Measurements from ENCODE around the gene FTO.
A peak's percentile ranks its signal among the peaks of the same experiment; 100 is the strongest.
"Not testable (repeated sequence)": the region's sequence is repeated elsewhere in the genome, so short reads cannot be mapped to it uniquely, and the experiment has no call there.

The FTO gene

DNA sequence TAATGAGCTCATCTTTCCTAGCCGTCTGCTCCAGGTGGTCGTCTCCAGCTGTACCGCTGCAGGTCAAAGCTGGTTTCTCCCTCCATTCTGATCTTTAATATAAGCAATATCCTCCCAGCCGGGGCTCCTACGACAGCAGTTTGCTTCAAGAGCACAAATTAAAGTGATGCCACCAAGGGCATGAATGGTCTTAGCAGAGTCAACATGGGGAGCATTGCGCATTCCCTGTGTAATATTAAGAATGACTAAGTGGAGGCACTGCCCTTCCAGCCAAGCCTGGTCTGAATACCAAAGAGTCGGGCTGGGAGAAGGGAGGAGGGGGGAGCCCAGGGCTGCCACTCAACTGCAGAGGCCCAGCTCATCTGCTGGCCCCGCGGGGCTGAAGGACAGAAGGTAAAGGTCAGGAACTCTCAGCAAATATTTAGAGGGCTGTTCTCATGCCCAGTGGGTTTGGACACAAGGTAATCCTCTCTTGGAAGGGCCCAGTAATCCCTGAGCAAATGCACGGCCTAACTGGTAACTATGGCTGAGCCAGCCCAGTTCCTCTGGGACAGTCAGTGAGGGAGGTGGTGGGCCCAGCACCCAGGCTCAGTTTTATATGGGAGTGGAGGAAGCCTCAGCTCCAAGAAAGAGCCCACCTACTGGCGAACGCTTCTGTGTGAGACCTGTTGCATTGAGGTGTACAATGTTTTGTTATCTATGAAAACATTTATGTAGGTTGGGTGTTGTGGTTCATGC, 461.4 kb downstream of the FTO start:
- no peak for DNase-seq

- no peak for DNase-seq
Observed at GRCh38 chr16:54165912-54166865, 462.2 kb downstream of the FTO start.

DNA sequence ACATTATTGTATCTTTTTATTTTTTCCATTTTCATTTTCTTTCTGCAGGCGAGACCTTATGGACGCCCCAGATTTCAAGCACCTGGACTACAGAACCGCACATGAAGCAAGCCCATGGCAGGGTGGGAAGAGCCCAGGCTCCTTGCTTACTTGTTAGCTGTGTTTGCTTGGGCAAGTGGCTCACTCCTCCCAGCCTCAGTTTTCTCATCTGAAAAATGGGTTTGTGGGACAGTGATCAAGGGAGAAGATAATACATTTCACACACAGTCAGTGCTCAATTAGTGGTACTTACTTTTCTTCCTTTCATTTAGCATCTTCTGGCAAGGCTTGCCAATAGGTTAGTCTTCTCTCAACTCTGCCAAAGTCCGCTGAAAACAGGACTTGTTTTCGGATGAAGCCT, 465.2 kb downstream of the FTO start:
- no peak for DNase-seq

DNA sequence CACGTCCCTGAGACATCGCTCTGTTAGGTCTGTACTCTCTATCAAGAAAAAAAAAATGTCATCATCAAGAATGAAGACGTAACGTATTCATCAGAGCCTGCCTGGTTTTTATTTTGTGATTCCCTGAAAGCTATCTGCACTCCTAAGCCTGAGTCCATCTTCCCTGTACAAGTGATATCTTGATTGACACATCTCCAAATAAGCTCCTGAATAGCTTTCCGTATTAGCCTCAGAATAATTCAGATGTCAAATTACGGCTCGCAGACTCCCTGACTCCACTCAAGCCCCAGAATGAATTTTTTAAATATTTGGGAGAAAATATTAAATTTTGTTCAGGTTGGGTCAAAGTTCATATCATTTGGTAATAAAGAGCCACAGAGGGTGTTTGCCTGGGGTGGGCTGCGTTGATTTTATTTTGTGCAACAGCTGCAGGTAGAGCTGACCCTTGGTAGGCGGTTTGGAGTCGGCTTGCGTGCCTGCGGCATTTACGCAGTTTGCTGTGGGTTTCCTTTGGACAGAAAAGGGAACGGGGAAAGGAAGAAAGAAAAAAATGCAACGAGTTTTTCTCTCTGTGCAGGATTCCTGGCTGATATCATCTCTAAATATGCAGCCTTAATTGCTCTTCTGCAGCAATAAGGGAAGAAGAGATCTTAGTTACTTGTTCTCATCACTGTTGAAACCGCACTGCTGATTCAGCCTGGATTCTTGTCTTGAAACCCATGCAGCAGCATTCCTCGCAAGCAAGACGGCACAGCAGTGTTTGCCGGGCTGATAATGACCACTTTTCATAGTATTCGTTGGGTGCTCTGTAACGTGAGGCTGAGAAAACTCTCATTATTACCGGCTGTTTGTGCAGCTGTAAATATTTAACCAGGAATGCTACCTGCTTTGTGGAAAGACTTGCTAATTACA, 467.9 kb downstream of the FTO start:
- peak in 3 of 4 experiments; percentile 3 to 21 (median 9) for DNase-seq

- no peak for DNase-seq
Observed at GRCh38 chr16:54173490-54173889, 469.5 kb downstream of the FTO start.

DNA sequence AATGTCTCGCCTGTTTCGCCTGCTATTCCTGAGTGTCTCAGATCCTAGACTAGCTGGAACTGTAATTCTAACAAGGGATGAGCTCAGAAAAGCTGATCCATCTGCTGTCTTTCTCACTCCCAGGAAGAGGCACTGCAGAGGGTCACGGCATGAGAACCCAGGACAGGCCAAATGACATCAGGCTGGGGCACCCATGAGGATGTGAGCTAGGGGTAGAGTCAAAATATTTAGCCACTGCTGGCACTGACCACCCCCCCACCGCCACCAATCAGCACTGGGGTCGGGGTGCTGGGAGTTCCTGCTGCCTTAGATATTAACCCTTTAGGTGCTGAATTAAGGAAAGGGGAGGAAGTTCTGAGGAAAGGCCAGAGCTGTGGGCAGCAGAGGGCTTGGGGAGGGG, 470.2 kb downstream of the FTO start:
- no peak for DNase-seq

DNA sequence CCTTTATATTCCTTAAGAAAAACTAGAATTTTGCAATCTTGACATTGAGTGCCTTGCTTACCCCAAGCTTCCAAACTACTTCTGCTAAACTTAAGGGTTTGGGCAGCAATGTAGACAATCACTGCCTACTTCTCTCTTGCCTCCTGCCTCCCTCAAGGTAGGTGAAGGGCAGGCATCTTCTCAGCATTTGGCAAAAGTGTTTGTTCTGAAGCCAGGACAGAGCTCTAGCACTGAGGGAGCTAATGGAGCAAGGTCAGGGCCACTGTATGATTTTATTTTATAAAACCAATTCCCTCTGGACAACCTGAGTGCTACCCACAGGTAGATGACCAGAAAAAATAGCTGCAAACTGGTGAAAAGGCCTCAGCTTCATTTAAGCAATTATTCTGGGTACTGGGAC, 470.8 kb downstream of the FTO start:
- no peak for DNase-seq

DNA sequence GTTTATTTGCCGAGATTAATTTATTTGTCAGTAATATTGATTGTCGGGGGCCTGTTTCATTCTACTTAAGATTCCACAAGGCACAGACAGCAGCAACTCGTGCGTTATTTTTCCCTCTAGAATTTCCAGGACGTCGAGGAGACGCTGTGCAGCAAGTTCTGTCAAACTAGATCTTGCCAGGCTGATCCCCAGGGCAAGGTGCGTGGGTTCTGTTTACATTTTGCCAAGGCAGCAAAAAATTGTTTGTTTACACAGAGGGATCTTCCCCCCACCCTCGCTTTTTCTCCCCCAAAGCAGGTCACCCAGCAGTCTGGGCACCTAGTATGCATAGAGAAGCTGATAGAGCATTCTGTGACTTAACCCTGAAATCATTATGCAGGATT, 471.2 kb downstream of the FTO start:
- no peak for DNase-seq

DNA sequence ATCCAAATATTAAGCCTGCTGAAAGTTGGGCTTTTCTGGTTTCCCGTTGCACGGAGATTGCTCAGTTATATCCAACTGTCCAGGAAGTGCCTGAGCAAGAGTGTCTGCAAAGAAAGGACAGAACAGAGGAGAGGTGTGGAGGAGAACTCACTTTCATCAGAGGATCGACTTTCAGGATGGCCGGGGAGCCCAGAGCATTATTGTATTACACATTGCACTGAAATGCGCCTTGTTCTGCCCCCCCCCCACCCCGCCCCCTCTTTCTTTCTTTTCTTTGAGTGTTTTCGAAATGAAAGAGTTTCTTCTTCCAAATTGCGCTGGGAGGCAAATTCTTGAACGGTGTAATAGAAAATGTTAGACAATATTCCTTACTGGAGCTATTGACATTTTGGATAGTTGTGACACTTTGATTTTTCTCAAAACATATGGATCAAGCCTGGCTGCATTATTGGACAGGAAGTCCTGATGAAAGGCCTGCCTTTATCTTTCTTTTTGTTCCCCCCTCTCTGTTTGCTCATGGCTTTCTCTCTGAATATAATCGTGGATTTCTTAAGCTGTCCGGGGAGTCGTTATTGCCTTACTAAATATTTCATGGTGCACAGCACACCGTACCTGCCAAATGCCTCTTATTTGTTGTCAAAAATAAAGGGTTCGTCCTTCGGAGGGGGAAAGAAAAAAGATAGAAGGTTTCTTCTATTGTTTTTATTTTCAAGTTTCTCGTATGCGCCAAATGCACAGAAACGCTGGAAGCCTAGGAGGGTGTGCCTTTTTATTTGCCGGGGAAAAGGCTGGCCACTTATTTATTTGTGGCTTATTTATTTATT, 471.8 kb downstream of the FTO start:
- DNase-seq = no peak

DNA sequence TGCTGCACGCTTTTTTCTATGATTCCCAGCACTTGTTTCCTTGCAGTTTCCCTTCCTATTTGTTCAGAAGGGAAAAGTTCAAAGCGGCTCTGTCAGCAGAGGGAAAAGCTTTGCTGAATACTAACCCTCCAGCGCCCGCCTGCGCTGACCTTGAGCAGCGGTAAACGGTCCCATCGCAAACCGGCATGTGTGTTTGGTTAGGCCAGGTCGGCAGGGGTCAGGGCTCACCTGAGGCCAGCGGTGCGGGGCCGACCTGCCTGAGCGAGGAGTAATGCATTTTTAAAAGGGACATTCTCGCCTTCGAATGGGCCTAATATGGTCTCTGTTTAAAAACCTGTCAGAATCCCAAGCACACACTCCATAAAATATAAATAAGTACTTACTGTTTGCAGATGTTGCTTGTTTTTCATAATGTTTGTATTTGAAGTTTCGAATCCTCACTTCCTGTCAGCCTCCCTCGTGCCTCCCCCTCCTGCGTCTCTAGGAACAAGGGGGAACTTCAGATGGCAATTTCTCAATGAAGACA, 472.5 kb downstream of the FTO start:
- DNase-seq = peak; percentile 9 to 57 (median 40)

DNA sequence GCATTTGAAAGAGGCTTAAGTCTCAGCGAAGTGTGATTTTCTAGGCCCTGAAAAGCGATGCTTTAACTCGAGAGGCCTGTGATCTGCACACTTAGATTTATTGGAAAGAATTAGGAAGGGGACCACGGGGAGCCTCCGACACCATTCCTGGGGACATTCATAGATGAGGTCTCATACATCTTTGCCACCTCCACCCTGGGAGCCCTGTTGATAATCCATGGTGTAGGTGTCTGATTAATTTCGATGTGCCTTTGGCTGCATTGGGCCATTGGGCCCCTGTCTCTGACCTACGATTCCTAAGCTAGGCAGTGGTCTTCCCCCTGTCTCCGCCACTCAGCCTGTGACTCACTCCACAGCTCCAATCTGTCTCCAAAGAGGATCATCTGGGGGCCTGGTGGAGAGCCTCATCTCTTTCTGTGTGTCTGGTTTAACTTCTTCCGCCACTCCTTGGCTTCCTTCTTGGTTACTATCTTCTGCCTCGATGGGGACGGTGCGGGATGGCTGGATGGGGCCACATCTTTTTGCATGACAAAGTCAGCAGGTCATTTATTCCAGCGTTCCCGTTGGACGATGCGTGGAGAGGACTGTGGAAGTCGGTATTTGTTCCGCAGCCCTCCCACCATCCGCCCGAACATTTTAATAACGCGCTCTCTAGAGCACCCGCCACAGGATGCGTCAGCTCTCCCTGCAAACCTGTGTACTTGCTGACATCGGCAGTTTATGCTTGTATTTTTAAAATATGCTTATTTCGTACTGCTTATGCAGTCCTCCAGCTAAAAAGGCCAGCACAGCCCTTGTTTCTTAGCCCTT, 473.3 kb downstream of the FTO start:
- no peak for DNase-seq

DNA sequence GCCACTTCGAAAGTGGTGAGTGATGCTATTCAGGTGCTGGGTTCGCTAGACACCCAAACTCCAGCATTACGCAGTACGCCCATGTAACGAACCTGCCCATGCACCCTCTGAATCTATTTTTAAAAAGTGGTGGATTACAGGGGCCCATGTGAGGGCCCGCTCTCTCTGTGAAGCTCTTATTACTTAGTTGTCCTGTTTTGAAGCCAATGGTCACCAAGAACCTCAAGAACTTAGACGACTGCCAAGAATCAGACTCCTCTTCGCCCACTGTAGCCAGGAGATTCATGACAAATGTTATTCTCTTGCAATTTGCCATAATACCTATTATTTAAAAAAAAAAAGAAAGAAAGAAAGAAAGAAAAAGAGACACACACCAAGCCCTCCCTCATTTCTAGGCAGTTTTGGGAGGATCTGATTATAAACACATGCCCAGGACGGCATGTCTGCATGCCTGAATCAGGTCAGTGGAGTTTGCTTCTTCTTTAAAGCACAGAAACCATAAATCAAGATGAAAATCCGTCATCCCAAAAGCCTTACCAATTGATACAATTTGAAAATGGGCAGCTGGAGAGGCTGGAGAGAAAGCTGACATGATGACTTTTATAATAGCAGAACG, 474.0 kb downstream of the FTO start:
- no peak for DNase-seq

GRCh38 chr16:54178478-54178976, 474.6 kb downstream of the FTO start:
- DNase-seq = no peak

DNA sequence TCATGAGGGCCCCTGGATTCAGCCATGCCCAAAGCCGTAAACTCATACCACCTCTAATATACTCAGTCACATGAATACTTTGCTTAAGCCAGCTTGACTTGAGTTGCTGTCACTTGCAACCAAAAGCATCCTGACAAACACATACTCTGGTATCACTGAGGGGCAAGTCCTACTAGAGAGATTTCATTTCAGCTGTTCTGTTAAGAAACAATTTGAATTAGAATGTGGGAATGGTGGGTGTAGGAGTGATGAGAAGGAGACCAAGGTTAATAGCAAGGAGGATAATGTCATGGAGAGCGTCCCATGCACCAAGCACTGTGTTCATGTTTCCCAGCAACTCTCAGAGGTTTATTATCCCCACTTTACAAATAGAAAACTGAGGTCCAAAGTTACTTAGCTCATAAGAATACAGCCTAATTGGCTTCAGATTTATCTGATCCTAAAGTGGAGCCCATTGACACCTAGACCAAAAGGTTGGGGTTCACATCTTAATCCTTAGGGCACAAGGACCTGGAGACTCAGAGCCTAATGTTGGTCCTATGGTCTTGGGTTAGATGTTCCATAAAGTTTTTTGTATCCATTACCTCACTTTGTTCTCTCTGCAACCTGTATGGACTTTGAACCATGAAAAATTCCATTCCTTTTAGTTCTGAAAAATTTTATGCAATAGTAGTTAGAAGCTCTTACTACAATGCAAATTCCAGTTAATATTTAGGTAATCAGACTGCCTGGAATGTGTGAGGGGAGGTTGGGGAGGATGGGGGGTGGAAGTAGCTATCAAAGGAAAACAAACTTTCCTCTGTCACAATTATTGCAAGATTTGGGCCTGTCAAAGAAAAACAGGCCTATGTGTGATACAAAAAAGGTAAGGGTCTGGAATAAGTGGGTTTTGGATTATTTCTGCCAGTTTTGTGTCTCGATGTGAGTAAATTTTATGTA, 476.7 kb downstream of the FTO start:
- no peak for DNase-seq

DNA sequence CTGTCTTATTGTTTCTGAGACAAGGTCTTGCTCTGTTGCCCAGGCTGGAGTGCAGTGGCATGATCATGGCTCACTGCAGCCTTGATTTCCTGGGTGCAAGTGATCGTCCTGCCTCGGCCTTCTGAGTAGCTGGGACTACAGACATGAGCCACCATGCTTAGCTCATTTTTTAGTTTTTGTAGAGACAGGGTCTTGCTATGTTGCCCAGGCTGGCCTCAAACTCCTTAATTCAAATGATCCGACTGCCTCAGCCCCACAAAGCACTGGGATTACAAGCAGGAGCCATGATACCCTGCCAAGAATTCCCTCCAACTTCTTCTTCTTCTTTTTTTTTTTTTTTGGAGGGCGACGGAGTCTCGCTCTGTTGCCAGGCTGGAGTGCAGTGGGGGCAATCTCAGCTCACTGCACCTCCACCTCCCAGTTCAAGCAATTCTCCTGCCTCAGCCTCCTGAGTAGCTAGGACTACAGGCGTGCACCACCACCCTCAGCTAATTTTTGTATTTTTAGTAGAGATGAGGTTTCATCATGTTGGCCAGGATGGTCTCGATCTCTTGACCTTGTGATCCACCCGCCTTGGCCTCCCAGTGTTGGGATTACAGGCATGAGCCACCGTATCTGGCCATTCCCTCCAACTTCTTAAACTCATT, 477.9 kb downstream of the FTO start:
- DNase-seq = not testable (repeated sequence)

GRCh38 chr16:54185045-54185444, 481.1 kb downstream of the FTO start:
- no peak for DNase-seq

DNA sequence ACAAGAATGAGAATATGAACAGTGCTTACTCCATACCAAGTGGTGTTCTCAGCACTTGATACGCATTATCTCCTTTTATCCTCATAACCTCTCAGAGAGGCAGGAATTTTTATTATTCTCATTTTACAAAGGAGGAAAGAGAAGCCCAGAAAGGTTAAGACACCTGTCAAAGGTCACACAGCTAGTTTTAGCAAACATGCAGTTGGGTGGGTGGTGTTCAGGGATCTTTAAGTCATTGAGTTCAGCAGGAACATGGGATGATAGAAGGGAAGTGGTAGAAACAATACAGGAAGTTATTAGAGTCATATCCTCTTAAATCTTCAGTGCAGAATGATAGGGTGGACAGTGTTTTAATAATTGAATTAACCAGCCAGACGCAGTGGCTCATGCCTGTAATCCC, 487.2 kb downstream of the FTO start:
- DNase-seq = no peak

- DNase-seq = no peak
Observed at GRCh38 chr16:54191592-54191991, 487.6 kb downstream of the FTO start.
